ENCODE data around the gene PPL. TPM values are rescaled to one million over a fixed set of nuclear protein-coding genes. Genes with fewer than 3 reads are reported as not detected.

The PPL gene
- total and polyA plus RNA-seq, 8 donors, result 5.8 to 98.8 (median 22.8) TPM

DNA sequence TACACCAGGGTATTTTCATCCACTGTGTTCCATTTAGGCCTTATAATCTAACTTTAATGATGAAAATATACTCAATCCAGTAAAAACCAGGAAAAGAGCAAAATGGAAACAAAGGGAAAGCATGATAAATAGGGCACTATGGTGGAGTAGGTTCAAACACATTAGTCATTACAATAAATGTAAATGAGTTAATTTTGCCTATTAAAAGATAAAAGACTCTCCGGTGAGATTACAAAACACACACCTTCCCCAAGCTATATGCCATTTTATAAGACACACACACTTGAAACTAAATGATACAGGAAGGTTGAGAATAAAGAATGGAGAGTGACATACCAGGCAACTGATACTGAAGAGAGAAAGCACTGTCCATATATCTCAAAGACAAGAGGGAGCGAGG is 10.0 kb downstream of the PPL start:
- Histone ChIP-seq H3K9me3 (peaks cover 0 to 21% (median 12%) of the 10 kb centered on the region in 4 donors), H3K4me3 (no peak overlapping the region), H3K36me3 (no peaks in the 10 kb centered on the region), H3K27me3 (peaks cover 0 to 1% (median 0%) of the 10 kb centered on the region in 3 donors), H3K4me1 (peaks cover 10 to 18% (median 17%) of the 10 kb centered on the region in 4 donors), H3K27ac (no peak overlapping the region)
- WGBS, 5 donors, result 97 to 98% (median 98%) methylated on average over 2 of the region's 2 CpGs
- TF ChIP-seq EP300 (IDR thresholded peaks at IDR 0.05) (no peak), POLR2A (IDR thresholded peaks at IDR 0.05) (no peak), POLR2AphosphoS5 (IDR thresholded peaks at IDR 0.05) (no peak)
- intact Hi-C loops (cut with DNase I; ENCODE audit: low total_unique reads), result no loop called here
- no peak for DNase-seq

DNA sequence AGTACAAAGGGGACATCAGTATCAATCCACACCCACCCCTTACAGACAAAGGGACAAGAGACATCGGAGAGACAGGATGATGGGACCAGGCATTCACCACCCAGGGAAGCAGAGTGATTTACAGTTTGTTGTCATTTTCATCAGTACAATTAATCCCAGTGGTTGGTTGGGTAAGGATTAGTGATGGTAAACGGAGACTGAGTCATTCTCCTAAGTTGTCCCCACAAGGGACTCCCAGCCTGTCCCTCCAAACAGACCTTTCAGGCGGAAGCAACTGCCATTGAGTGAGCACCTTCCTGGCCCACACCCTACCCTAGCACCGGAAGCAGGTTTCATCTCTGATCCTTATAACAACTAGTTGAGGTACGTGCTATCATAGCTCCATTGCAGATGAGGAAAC is 11.2 kb downstream of the PPL start:
- intact Hi-C loops (cut with DNase I; ENCODE audit: low total_unique reads), result no loop called here
- TF ChIP-seq, protein P1, sequence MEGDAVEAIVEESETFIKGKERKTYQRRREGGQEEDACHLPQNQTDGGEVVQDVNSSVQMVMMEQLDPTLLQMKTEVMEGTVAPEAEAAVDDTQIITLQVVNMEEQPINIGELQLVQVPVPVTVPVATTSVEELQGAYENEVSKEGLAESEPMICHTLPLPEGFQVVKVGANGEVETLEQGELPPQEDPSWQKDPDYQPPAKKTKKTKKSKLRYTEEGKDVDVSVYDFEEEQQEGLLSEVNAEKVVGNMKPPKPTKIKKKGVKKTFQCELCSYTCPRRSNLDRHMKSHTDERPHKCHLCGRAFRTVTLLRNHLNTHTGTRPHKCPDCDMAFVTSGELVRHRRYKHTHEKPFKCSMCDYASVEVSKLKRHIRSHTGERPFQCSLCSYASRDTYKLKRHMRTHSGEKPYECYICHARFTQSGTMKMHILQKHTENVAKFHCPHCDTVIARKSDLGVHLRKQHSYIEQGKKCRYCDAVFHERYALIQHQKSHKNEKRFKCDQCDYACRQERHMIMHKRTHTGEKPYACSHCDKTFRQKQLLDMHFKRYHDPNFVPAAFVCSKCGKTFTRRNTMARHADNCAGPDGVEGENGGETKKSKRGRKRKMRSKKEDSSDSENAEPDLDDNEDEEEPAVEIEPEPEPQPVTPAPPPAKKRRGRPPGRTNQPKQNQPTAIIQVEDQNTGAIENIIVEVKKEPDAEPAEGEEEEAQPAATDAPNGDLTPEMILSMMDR (IDR thresholded peaks at IDR 0.05), result no peak
- TF ChIP-seq POLR2A (IDR thresholded peaks at IDR 0.05), result no peak
- TF ChIP-seq POLR2AphosphoS5 (IDR thresholded peaks at IDR 0.05), result no peak
- TF ChIP-seq EP300 (IDR thresholded peaks at IDR 0.05), result no peak

DNA sequence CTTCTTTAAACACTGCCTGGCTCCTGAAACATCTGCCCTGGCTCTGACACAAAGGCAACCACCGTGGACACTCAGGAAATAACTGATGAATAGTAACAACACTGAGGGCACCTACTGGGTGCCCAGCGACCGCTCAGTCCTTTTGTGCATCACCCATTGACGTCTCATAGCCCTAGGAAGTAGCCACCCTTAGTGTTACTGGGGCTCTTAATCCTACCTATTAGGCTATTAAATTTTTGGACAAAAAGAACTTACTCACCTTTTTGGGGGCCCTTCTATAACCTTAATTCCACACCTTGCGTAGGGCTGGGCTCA is 11.7 kb downstream of the PPL start:
- DNase-seq, result no peak
- Histone ChIP-seq H3K27me3 (peaks cover 0 to 4% (median 0%) of the 10 kb centered on the region in 3 donors), H3K9me3 (peaks cover 0 to 21% (median 12%) of the 10 kb centered on the region in 4 donors), H3K4me3 (no peak overlapping the region), H3K36me3 (no peaks in the 10 kb centered on the region), H3K4me1 (peaks cover 10 to 18% (median 17%) of the 10 kb centered on the region in 4 donors), H3K27ac (peak overlapping the region in 2 of 5 donors; percentile 24 to 37)
- TF ChIP-seq EP300 (IDR thresholded peaks at IDR 0.05), result no peak
- TF ChIP-seq POLR2AphosphoS5 (IDR thresholded peaks at IDR 0.05), result no peak
- no peak for TF ChIP-seq POLR2A (IDR thresholded peaks at IDR 0.05)
- TF ChIP-seq, protein P1 (IDR thresholded peaks at IDR 0.05), result no peak
- 59 to 64% (median 61%) methylated on average over 5 of the region's 5 CpGs for WGBS, 5 donors
- intact Hi-C loops (cut with DNase I; ENCODE audit: low total_unique reads), result no loop called here

More for the DNA sequence above, 11.2 kb downstream of the PPL start:
- no peak for DNase-seq
- Histone ChIP-seq H3K36me3 (no peaks in the 10 kb centered on the region), H3K27ac (no peak overlapping the region), H3K27me3 (peaks cover 0 to 4% (median 0%) of the 10 kb centered on the region in 3 donors), H3K4me3 (no peak overlapping the region), H3K4me1 (peaks cover 10 to 18% (median 17%) of the 10 kb centered on the region in 4 donors), H3K9me3 (peaks cover 0 to 21% (median 12%) of the 10 kb centered on the region in 4 donors)
- 80 to 92% (median 89%) methylated on average over 5 of the region's 5 CpGs for WGBS, 5 donors

DNA sequence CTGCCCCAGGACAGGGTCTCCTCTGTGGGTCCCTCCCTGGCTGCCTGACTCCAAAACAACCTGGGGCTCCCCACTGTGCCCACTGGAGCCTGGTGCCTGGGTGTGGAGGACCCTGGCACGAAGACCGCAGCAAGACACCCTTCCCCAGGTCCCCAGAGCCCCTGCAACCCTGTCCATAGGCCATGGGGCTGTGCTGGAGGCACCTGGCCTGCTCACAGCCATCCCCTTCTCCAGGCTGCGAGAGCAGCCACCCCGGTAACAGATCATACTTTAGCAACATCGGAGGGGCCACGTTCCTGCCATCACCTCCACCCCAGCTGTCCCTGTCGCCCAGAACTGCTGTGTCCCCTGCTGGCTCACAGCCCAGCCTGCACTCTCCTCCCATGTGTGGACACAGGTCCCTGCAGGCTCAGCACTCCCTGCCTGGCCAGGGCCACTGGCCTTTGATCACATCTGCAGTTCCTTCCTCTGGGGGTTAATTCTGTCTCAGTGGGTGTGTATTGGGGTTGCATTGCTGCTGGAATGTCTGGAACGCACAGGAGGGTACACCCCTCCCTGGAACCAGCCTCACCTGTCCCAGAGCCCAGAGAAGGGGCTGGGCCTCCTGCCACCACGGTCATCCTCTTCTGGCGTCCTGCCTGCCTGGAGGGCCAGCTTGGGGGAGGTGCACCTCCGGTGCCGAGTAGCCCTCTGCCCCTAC is 12.2 kb downstream of the PPL start:
- Histone ChIP-seq H3K9me3 (peaks cover 0 to 21% (median 12%) of the 10 kb centered on the region in 4 donors), H3K4me3 (no peak overlapping the region), H3K27me3 (peaks cover 0 to 4% (median 0%) of the 10 kb centered on the region in 3 donors), H3K4me1 (peaks cover 10 to 18% (median 17%) of the 10 kb centered on the region in 4 donors), H3K27ac (peak overlapping the region in 3 of 5 donors; percentile 24 to 59 (median 37)), H3K36me3 (no peaks in the 10 kb centered on the region)
- 20 to 37% (median 33%) methylated on average over 8 to 12 of the region's 12 CpGs for WGBS, 5 donors
- TF ChIP-seq POLR2AphosphoS5 (IDR thresholded peaks at IDR 0.05) (peak in 1 of 3 donors; percentile 38), EP300 (IDR thresholded peaks at IDR 0.05) (no peak)
- intact Hi-C loops (cut with DNase I; ENCODE audit: low total_unique reads), result no loop called here
- peak; percentile 74 to 75 for DNase-seq

DNA sequence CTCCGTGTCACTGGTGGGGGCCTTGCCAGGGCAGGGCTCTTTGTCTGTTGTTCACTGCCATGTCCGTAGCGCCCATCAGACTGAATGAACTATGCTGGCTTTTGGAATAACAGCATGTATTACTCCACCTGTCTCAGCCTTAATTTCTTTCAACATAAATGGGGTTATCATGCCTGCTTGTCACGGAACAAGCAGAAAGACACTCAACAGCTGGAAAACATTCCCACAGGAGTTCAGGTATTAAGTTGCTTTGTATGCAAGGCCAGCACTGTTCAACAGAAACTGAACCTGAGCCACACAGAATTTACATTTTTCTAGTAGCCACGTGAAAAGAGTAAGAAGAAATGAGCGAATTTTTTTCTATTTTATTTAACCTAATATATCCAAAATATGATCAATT is 13.1 kb downstream of the PPL start:
- 72 to 79% (median 77%) methylated on average over 6 of the region's 6 CpGs for WGBS, 5 donors
- Histone ChIP-seq H3K4me1 (peaks cover 10 to 21% (median 19%) of the 10 kb centered on the region in 4 donors), H3K27ac (no peak overlapping the region)

More for the DNA sequence above, 13.1 kb downstream of the PPL start:
- DNase-seq, result no peak
- intact Hi-C loops (cut with DNase I; ENCODE audit: low total_unique reads), result no loop called here
- Histone ChIP-seq H3K4me3 (no peak overlapping the region), H3K27me3 (peaks cover 0 to 4% (median 0%) of the 10 kb centered on the region in 3 donors), H3K36me3 (no peaks in the 10 kb centered on the region), H3K9me3 (peaks cover 0 to 21% (median 12%) of the 10 kb centered on the region in 4 donors)
- TF ChIP-seq EP300 (IDR thresholded peaks at IDR 0.05), result no peak
- TF ChIP-seq POLR2A (IDR thresholded peaks at IDR 0.05), result no peak
